ENCODE results near the gene LTB4R2. TPM values are rescaled to one million over a fixed set of nuclear protein-coding genes. Genes with fewer than 3 reads are reported as not detected.

Gene LTB4R2
- total RNA-seq, 1 donor from 2014 or later: 9.3 TPM

- no peaks in the 10 kb centered on the region for H3K79me2 ChIP-seq (ENCODE audit: insufficient read depth, low read length)
- H3K27me3 Mint-ChIP-seq (ENCODE audit: low read depth, unreplicated experiment): peaks cover 2% of the 10 kb centered on the region
- H3K4me1 Mint-ChIP-seq (ENCODE audit: low read depth, unreplicated experiment): no peaks in the 10 kb centered on the region
- H3K9ac ChIP-seq (ENCODE audit: low read length): no peak overlapping the region
- H3K4me1 ChIP-seq (ENCODE audit: insufficient read depth, low read length): peaks cover under 1% of the 10 kb centered on the region
- no peak for DNase-seq (ENCODE audit: low read depth)
- peaks cover 7% of the 10 kb centered on the region for H3K36me3 ChIP-seq (ENCODE audit: insufficient read depth, low read length)
- no peaks in the 10 kb centered on the region for H3K27me3 ChIP-seq (ENCODE audit: insufficient read depth, low read length)
- no peaks in the 10 kb centered on the region for H3K9me3 Mint-ChIP-seq (ENCODE audit: unreplicated experiment)
- no peak overlapping the region for H3K27ac Mint-ChIP-seq (ENCODE audit: unreplicated experiment)
- FAIRE-seq: no peak
- H4K20me1 ChIP-seq (ENCODE audit: insufficient read depth, low read length): no peaks in the 10 kb centered on the region
- no peak overlapping the region for H2AFZ ChIP-seq (ENCODE audit: low read depth, low read length)
- peaks cover 33% of the 10 kb centered on the region for H3K36me3 Mint-ChIP-seq (ENCODE audit: low read depth, unreplicated experiment)
- peak overlapping the region; percentile 1 for H3K4me3 Mint-ChIP-seq (ENCODE audit: unreplicated experiment)
- TF ChIP-seq CTCF (IDR thresholded peaks at IDR 0.05; ENCODE audit: insufficient read depth, low read depth, low read length) (no peak), EZH2 (IDR thresholded peaks at IDR 0.05; ENCODE audit: insufficient read depth, low read length) (no peak)
- no peaks in the 10 kb centered on the region for H3K9me3 ChIP-seq (ENCODE audit: insufficient read depth, low read depth, low read length)
- H3K4me3 ChIP-seq (ENCODE audit: insufficient read depth, low read depth, low read length): no peak overlapping the region
- no peak overlapping the region for H3K4me2 ChIP-seq (ENCODE audit: low read length)
- H3K27ac ChIP-seq (ENCODE audit: low read depth, low read length): no peak overlapping the region
These were observed 43.3 kb upstream of the LTB4R2 start for GRCh38 chr14:24266344-24267244.

- DNase-seq (ENCODE audit: low read depth): no peak
- Histone ChIP-seq H3K36me3 (ENCODE audit: insufficient read depth, low read length) (peaks cover 7% of the 10 kb centered on the region), H3K9ac (ENCODE audit: low read length) (no peak overlapping the region), H4K20me1 (ENCODE audit: insufficient read depth, low read length) (no peaks in the 10 kb centered on the region), H2AFZ (ENCODE audit: low read depth, low read length) (no peak overlapping the region), H3K4me2 (ENCODE audit: low read length) (no peak overlapping the region), H3K27ac (ENCODE audit: low read depth, low read length) (no peak overlapping the region), H3K9me3 (ENCODE audit: insufficient read depth, low read depth, low read length) (no peaks in the 10 kb centered on the region), H3K4me3 (ENCODE audit: insufficient read depth, low read depth, low read length) (no peak overlapping the region), H3K27me3 (ENCODE audit: insufficient read depth, low read length) (no peaks in the 10 kb centered on the region), H3K79me2 (ENCODE audit: insufficient read depth, low read length) (no peaks in the 10 kb centered on the region), H3K4me1 (ENCODE audit: insufficient read depth, low read length) (peaks cover 5% of the 10 kb centered on the region)
- FAIRE-seq: no peak
- no peak for TF ChIP-seq EZH2 (IDR thresholded peaks at IDR 0.05; ENCODE audit: insufficient read depth, low read length)
- no peak for TF ChIP-seq CTCF (IDR thresholded peaks at IDR 0.05; ENCODE audit: insufficient read depth, low read depth, low read length)
- Mint-ChIP-seq H3K4me1 (ENCODE audit: low read depth, unreplicated experiment) (peaks cover 5% of the 10 kb centered on the region), H3K4me3 (ENCODE audit: unreplicated experiment) (no peak overlapping the region), H3K9me3 (ENCODE audit: unreplicated experiment) (no peaks in the 10 kb centered on the region), H3K27ac (ENCODE audit: unreplicated experiment) (no peak overlapping the region), H3K36me3 (ENCODE audit: low read depth, unreplicated experiment) (peaks cover 31% of the 10 kb centered on the region), H3K27me3 (ENCODE audit: low read depth, unreplicated experiment) (no peaks in the 10 kb centered on the region)
These were observed 42.4 kb upstream of the LTB4R2 start for GRCh38 chr14:24267516-24267915.

GRCh38 chr14:24268225-24268624 is 41.7 kb upstream of the LTB4R2 start:
- no peaks in the 10 kb centered on the region for H3K9me3 ChIP-seq (ENCODE audit: insufficient read depth, low read depth, low read length)
- peaks cover 29% of the 10 kb centered on the region for H3K36me3 Mint-ChIP-seq (ENCODE audit: low read depth, unreplicated experiment)
- no peak overlapping the region for H3K4me3 ChIP-seq (ENCODE audit: insufficient read depth, low read depth, low read length)
- peaks cover 5% of the 10 kb centered on the region for H3K4me1 ChIP-seq (ENCODE audit: insufficient read depth, low read length)
- no peak for TF ChIP-seq EZH2 (IDR thresholded peaks at IDR 0.05; ENCODE audit: insufficient read depth, low read length)
- no peak for TF ChIP-seq CTCF (IDR thresholded peaks at IDR 0.05; ENCODE audit: insufficient read depth, low read depth, low read length)
- H3K4me2 ChIP-seq (ENCODE audit: low read length): no peak overlapping the region
- H3K79me2 ChIP-seq (ENCODE audit: insufficient read depth, low read length): no peaks in the 10 kb centered on the region
- no peak overlapping the region for H2AFZ ChIP-seq (ENCODE audit: low read depth, low read length)
- FAIRE-seq (no peak), DNase-seq (ENCODE audit: low read depth) (no peak)
- no peak overlapping the region for H3K27ac Mint-ChIP-seq (ENCODE audit: unreplicated experiment)
- H4K20me1 ChIP-seq (ENCODE audit: insufficient read depth, low read length): no peaks in the 10 kb centered on the region
- H3K9me3 Mint-ChIP-seq (ENCODE audit: unreplicated experiment): no peaks in the 10 kb centered on the region
- no peaks in the 10 kb centered on the region for H3K27me3 Mint-ChIP-seq (ENCODE audit: low read depth, unreplicated experiment)
- H3K9ac ChIP-seq (ENCODE audit: low read length): no peak overlapping the region
- no peaks in the 10 kb centered on the region for H3K27me3 ChIP-seq (ENCODE audit: insufficient read depth, low read length)
- H3K27ac ChIP-seq (ENCODE audit: low read depth, low read length): no peak overlapping the region
- H3K4me3 Mint-ChIP-seq (ENCODE audit: unreplicated experiment): no peak overlapping the region
- peaks cover 7% of the 10 kb centered on the region for H3K4me1 Mint-ChIP-seq (ENCODE audit: low read depth, unreplicated experiment)
- H3K36me3 ChIP-seq (ENCODE audit: insufficient read depth, low read length): peaks cover 7% of the 10 kb centered on the region

Data from astrocyte (in vitro differentiated cells and primary cell).